IMR-90 (cell line): ENCODE measurements around the gene MAML3. TPM values are rescaled to one million over a fixed set of nuclear protein-coding genes. Genes with fewer than 3 reads are reported as not detected.

Experiments
- ATAC-seq: fragments of 200-7000 bp; cut with Tn5 transposase; 2 replicates; pipeline ENCODE4 v1.9.1; 2020; ENCODE audit warnings: low read depth, mild to moderate bottlenecking, moderate library complexity
- BruUV-seq: library from RNA; stranded (reverse); fragments of 400-500 nt; replicated peaks from 2 replicates; lab custom pipeline; 2021; lab: Mats Ljungman, UMichigan
- CTCF ChIA-PET: fragments of 300-600 bp; formaldehyde crosslinking; extraction: SDS; loops from one replicate; lab custom pipeline; 2021; ENCODE audit warnings: antibody characterized with exemption; lab: Yijun Ruan, JAX
- POLR2A ChIA-PET: fragments of 300-600 bp; sonication (Branson Sonifier 250); formaldehyde crosslinking; loops from one replicate; lab custom pipeline; 2022; ENCODE audit warnings: antibody characterized with exemption; ENCODE audit not compliant: unreplicated experiment; lab: Charles Lee
- DNase-seq: peaks from one replicate; pipeline ENCODE4 v3.0.0; 2013
- H2AFZ ChIP-seq: replicated peaks from 2 replicates; pipeline ENCODE3; 2013; ENCODE audit warnings: low read length, mild to moderate bottlenecking; ENCODE audit not compliant: poor library complexity
- H2AK5ac ChIP-seq: 2 replicates; pipeline ENCODE4 v1.6.1; 2013; ENCODE audit warnings: low read depth, low read length, inconsistent platforms
- H2AK9ac ChIP-seq: replicated peaks from 2 replicates; pipeline ENCODE3; 2013; ENCODE audit warnings: mild to moderate bottlenecking, low read depth, low read length, moderate library complexity; ENCODE audit not compliant: poor library complexity
- H2BK120ac ChIP-seq: 2 replicates; pipeline ENCODE4 v1.6.1; 2013; ENCODE audit warnings: low read depth, low read length, inconsistent platforms
- H2BK15ac ChIP-seq: 3 replicates; pipeline ENCODE4 v1.6.1; 2013; ENCODE audit warnings: low read depth, low read length, inconsistent platforms
- H2BK20ac ChIP-seq: 2 replicates; pipeline ENCODE4 v1.6.1; 2013; ENCODE audit warnings: low read depth, mild to moderate bottlenecking, inconsistent platforms, low read length, moderate library complexity
- H2BK5ac ChIP-seq: 2 replicates; pipeline ENCODE4 v1.6.1; 2013; ENCODE audit warnings: mild to moderate bottlenecking, low read depth, low read length, inconsistent platforms; ENCODE audit not compliant: poor library complexity, severe bottlenecking
- H3K14ac ChIP-seq: replicated peaks from 2 replicates; pipeline ENCODE4 v1.6.1; 2013; ENCODE audit warnings: low read depth, low read length, inconsistent platforms
- H3K18ac ChIP-seq: 2 replicates; pipeline ENCODE4 v1.6.1; 2013; ENCODE audit warnings: low read depth, low read length, control low read depth
- H3K23ac ChIP-seq: 2 replicates; pipeline ENCODE4 v1.6.1; 2013; ENCODE audit warnings: low read depth, low read length, inconsistent platforms
- H3K27ac ChIP-seq: 2 replicates; pipeline ENCODE4 v1.5.1; 2013; ENCODE audit warnings: mild to moderate bottlenecking, control low read depth, low read length; ENCODE audit not compliant: insufficient read depth
- H3K27me3 ChIP-seq: 2 replicates; pipeline ENCODE4 v1.6.1; 2013; ENCODE audit warnings: low read length; ENCODE audit not compliant: control insufficient read depth, insufficient read depth
- H3K36me3 ChIP-seq: 2 replicates; pipeline ENCODE4 v1.6.1; 2013; ENCODE audit warnings: low read length, mixed read lengths; ENCODE audit not compliant: control insufficient read depth, insufficient read depth
- H3K4ac ChIP-seq: 2 replicates; pipeline ENCODE4 v1.6.1; 2013; ENCODE audit warnings: low read depth, low read length, inconsistent platforms
- H3K4me1 ChIP-seq: 2 replicates; pipeline ENCODE4 v1.6.1; 2013; ENCODE audit warnings: low read length, mixed read lengths; ENCODE audit not compliant: control insufficient read depth, insufficient read depth
- H3K4me2 ChIP-seq: 2 replicates; pipeline ENCODE4 v1.6.1; 2013; ENCODE audit warnings: low read depth, mild to moderate bottlenecking, control low read depth, low read length, moderate library complexity
- H3K4me3 ChIP-seq: 2 replicates; pipeline ENCODE4 v1.5.1; 2013; ENCODE audit warnings: low read depth, mild to moderate bottlenecking, control low read depth, low read length, moderate library complexity; ENCODE audit not compliant: insufficient read depth
- H3K56ac ChIP-seq: 2 replicates; pipeline ENCODE4 v1.6.1; 2013; ENCODE audit warnings: low read length, inconsistent platforms; ENCODE audit not compliant: insufficient read depth; ENCODE audit errors: extremely low read depth
- H3K79me1 ChIP-seq, 2 experiments: 2 replicates each; pipeline ENCODE4 v1.6.1; 2013; ENCODE audit warnings: low read length in 2 of 2, inconsistent platforms in 1 of 2, low read depth in 1 of 2
- H3K9ac ChIP-seq: 2 replicates; pipeline ENCODE4 v1.6.1; 2013; ENCODE audit warnings: low read depth, low read length, control low read depth
- H3K9me1 ChIP-seq: 2 replicates; pipeline ENCODE4 v1.6.1; 2013; ENCODE audit warnings: low read length, inconsistent platforms; ENCODE audit not compliant: insufficient read depth
- H3K9me3 ChIP-seq: 2 replicates; pipeline ENCODE4 v1.6.1; 2013; ENCODE audit warnings: low read length; ENCODE audit not compliant: control insufficient read depth, insufficient read depth
- H4K20me1 ChIP-seq: 2 replicates; pipeline ENCODE4 v1.6.1; 2013; ENCODE audit warnings: low read length, inconsistent platforms; ENCODE audit not compliant: insufficient read depth
- H4K5ac ChIP-seq: 2 replicates; pipeline ENCODE4 v1.6.1; 2013; ENCODE audit warnings: mild to moderate bottlenecking, low read depth, low read length, control low read depth
- H4K8ac ChIP-seq, 2 experiments: 2 replicates each; pipeline ENCODE4 v1.6.1; 2013; ENCODE audit warnings: low read depth in 2 of 2, low read length in 2 of 2, control low read depth in 1 of 2, inconsistent platforms in 1 of 2
- H4K91ac ChIP-seq: 2 replicates; pipeline ENCODE4 v1.6.1; 2013; ENCODE audit warnings: low read depth, low read length, inconsistent platforms; ENCODE audit not compliant: insufficient read depth
- BHLHE40 ChIP-seq: fragments of 150-350 bp; IDR thresholded peaks from 2 replicates; pipeline ENCODE4 v1.6.1; 2016; ENCODE audit warnings: mild to moderate bottlenecking, low read depth, low read length
- CEBPB ChIP-seq: IDR thresholded peaks from 2 replicates; pipeline ENCODE4 v1.6.1; 2012; ENCODE audit warnings: low read depth, low read length, improper control_type of control experiment
- CHD1 ChIP-seq: IDR thresholded peaks from 2 replicates; pipeline ENCODE4 v1.6.1; 2012; ENCODE audit warnings: low read depth, low read length, improper control_type of control experiment
- CTCF ChIP-seq: conservative IDR thresholded peaks from 2 replicates; pipeline ENCODE4 v1.5.1; 2012; ENCODE audit warnings: mild to moderate bottlenecking, low read depth, low read length, improper control_type of control experiment
- ELK1 ChIP-seq: fragments of 150-350 bp; IDR thresholded peaks from 2 replicates; pipeline ENCODE4 v1.6.1; 2016; ENCODE audit warnings: low read depth, mild to moderate bottlenecking, low read length, moderate library complexity, borderline replicate concordance
- FOS ChIP-seq: fragments of 150-350 bp; IDR thresholded peaks from 2 replicates; pipeline ENCODE4 v1.6.1; 2016; ENCODE audit warnings: low read depth, low read length
- MAFK ChIP-seq: IDR thresholded peaks from 2 replicates; pipeline ENCODE4 v1.6.1; 2012; ENCODE audit warnings: low read depth, low read length, improper control_type of control experiment
- MAZ ChIP-seq: IDR thresholded peaks from 2 replicates; pipeline ENCODE4 v1.6.1; 2012; ENCODE audit warnings: low read depth, mild to moderate bottlenecking, low read length, improper control_type of control experiment, moderate library complexity, borderline replicate concordance
- MXI1 ChIP-seq: IDR thresholded peaks from 2 replicates; pipeline ENCODE4 v1.6.1; 2012; ENCODE audit warnings: low read depth, mild to moderate bottlenecking, low read length, moderate library complexity, borderline replicate concordance
- NFE2L2 ChIP-seq: fragments of 150-350 bp; IDR thresholded peaks from 2 replicates; pipeline ENCODE4 v1.6.1; 2016; ENCODE audit warnings: low read depth, mild to moderate bottlenecking, low read length
- POLR2A ChIP-seq: IDR thresholded peaks from 2 replicates; pipeline ENCODE4 v1.6.1; 2012; ENCODE audit warnings: mild to moderate bottlenecking, low read depth, low read length
- RAD21 ChIP-seq: IDR thresholded peaks from 2 replicates; pipeline ENCODE4 v1.6.1; 2012; ENCODE audit warnings: low read length, improper control_type of control experiment
- RCOR1 ChIP-seq: IDR thresholded peaks from 2 replicates; pipeline ENCODE4 v1.6.1; 2012; ENCODE audit warnings: mild to moderate bottlenecking, low read length, improper control_type of control experiment; ENCODE audit not compliant: insufficient replicate concordance
- RFX5 ChIP-seq: IDR thresholded peaks from 2 replicates; pipeline ENCODE4 v1.8.0; 2012; ENCODE audit warnings: low read depth, mild to moderate bottlenecking, low read length, moderate library complexity
- SMC3 ChIP-seq: fragments of 150-350 bp; IDR thresholded peaks from 2 replicates; pipeline ENCODE4 v1.6.1; 2016; ENCODE audit warnings: low read depth, mild to moderate bottlenecking, antibody characterized with exemption, low read length, moderate library complexity
- USF2 ChIP-seq: fragments of 150-350 bp; IDR thresholded peaks from 2 replicates; pipeline ENCODE4 v1.6.1; 2017; ENCODE audit warnings: mild to moderate bottlenecking, antibody characterized with exemption, low read length, low read depth
- dilution Hi-C: fragments of 300-500 bp; cut with HindIII; formaldehyde crosslinking; loops from one replicate; pipeline ENCODE4 v1.14.3; 2018; ENCODE audit warnings: low sequenced_read_pairs; ENCODE audit not compliant: unreplicated experiment
- in situ Hi-C: fragments of 300-500 bp; cut with MboI; formaldehyde crosslinking; loops from 3 replicates; pipeline ENCODE4 v1.14.3; 2019; ENCODE audit warnings: low sequenced_read_pairs, inconsistent platforms, mixed read lengths
- intact Hi-C: fragments of 100-400 bp; cut with micrococcal nuclease; formaldehyde crosslinking; loops from 2 replicates; pipeline ENCODE4 v1.10.0; 2022
- polyA plus RNA-seq, 3 experiments: library from polyadenylated mRNA; depleted of rRNA; stranded (reverse); fragments of >200 nt; gene quantifications; 2 replicates each; pipeline ENCODE4 v1.2.3, GENCODE V29; 2012; ENCODE audit warnings: low replicate concordance in 1 of 3
- total RNA-seq: library from RNA; depleted of rRNA; stranded (reverse); fragments of >200 nt; gene quantifications from 2 replicates; pipeline ENCODE4 v1.2.3, GENCODE V29; 2012

Gene MAML3
- total and polyA plus RNA-seq, 2 of the 4 experiments (the other 2 are of a cell fraction): 0.90 to 1.7 TPM

GRCh38 chr4:139690419-139690818 is 463.6 kb downstream of the MAML3 start:
- intact Hi-C loops: no loop called here
- H4K5ac ChIP-seq: no peak overlapping the region

More at GRCh38 chr4:139690419-139690818, 463.6 kb downstream of the MAML3 start:
- H4K20me1 ChIP-seq: no peaks in the 10 kb centered on the region
- no TSS peak for BruUV-seq
- H3K56ac ChIP-seq: no peak overlapping the region
- H2AK5ac ChIP-seq: no peak overlapping the region
- H3K18ac ChIP-seq: no peak overlapping the region
- no peak overlapping the region for H3K4me2 ChIP-seq
- no peak overlapping the region for H2AFZ ChIP-seq
- ChIA-PET POLR2A (no interaction called here), CTCF (interaction anchor here (0.9 kb wide), 1 partner anchor 8 kb away, joined by 3 read pairs; no protein-coding TSS in a partner anchor)
- no peak overlapping the region for H3K9ac ChIP-seq
- H3K4me3 ChIP-seq: no peak overlapping the region
- H3K79me1 ChIP-seq: no peaks in the 10 kb centered on the region
- in situ Hi-C loops: no loop called here
- no peak overlapping the region for H4K91ac ChIP-seq
- peaks cover 3% of the 10 kb centered on the region for H3K4me1 ChIP-seq
- no peak overlapping the region for H2BK5ac ChIP-seq
- no peaks in the 10 kb centered on the region for H3K36me3 ChIP-seq
- dilution Hi-C loops: no loop called here
- H3K14ac ChIP-seq: no peak overlapping the region
- no peak overlapping the region for H3K27ac ChIP-seq
- no peaks in the 10 kb centered on the region for H3K9me3 ChIP-seq
- no peak overlapping the region for H2BK120ac ChIP-seq
- ATAC-seq (no peak), DNase-seq (no peak)
- H3K23ac ChIP-seq: no peak overlapping the region
- TF ChIP-seq CTCF: no peak
- no peak for TF ChIP-seq POLR2A
- TF ChIP-seq CHD1: no peak
- TF ChIP-seq NFE2L2: no peak
- TF ChIP-seq CEBPB: no peak
- no peak for TF ChIP-seq RAD21
- no peak for TF ChIP-seq ELK1
- no peak for TF ChIP-seq SMC3
- no peak for TF ChIP-seq MAZ
- no peak for TF ChIP-seq MAFK
- no peak for TF ChIP-seq RFX5
- TF ChIP-seq MXI1: no peak
- no peak for TF ChIP-seq USF2
- no peak for TF ChIP-seq RCOR1
- TF ChIP-seq BHLHE40: no peak
- no peak for TF ChIP-seq FOS
- no peak overlapping the region for H3K4ac ChIP-seq
- H4K8ac ChIP-seq: no peak overlapping the region
- no peak overlapping the region for H2AK9ac ChIP-seq
- H2BK15ac ChIP-seq: no peak overlapping the region
- no peaks in the 10 kb centered on the region for H3K9me1 ChIP-seq
- no peak overlapping the region for H2BK20ac ChIP-seq
- no peaks in the 10 kb centered on the region for H3K27me3 ChIP-seq
